WI38 (cell line): Measurements from ENCODE around the gene LGMN.

Source experiments
- H3K4me3 ChIP-seq: 2 replicates; pipeline ENCODE4 v1.5.1; 2011; ENCODE audit warnings: low read depth, mild to moderate bottlenecking, control low read depth, low read length
- TF ChIP-seq, protein P1 (sequence below): IDR thresholded peaks from 2 replicates; pipeline ENCODE4 v1.5.1; 2012; ENCODE audit warnings: low read depth, mild to moderate bottlenecking, control low read depth, low read length

The LGMN gene

DNA sequence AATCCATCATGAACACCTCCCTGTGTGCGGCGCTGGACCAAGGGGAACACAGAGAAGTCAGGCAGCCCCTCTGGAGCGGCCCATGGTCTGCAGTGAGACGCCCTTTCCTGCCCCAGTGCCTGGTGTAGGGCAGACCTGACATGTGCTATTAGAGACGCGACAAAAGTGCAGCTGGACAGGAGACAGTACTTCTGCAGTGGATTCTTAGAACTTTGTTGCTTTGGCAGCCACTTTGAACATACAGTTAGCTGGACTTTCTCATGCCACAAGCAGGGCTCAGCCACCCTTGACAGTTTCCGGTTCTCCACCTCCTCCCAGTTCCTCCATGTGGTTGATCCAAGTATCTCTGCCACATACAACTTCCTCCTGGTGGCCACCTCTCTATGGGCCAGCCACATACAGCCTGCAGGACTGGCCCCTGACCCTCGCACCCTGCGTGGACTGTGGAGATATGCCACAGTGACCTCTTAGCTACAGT, 45.9 kb downstream of the LGMN start:
- TF ChIP-seq, protein P1, sequence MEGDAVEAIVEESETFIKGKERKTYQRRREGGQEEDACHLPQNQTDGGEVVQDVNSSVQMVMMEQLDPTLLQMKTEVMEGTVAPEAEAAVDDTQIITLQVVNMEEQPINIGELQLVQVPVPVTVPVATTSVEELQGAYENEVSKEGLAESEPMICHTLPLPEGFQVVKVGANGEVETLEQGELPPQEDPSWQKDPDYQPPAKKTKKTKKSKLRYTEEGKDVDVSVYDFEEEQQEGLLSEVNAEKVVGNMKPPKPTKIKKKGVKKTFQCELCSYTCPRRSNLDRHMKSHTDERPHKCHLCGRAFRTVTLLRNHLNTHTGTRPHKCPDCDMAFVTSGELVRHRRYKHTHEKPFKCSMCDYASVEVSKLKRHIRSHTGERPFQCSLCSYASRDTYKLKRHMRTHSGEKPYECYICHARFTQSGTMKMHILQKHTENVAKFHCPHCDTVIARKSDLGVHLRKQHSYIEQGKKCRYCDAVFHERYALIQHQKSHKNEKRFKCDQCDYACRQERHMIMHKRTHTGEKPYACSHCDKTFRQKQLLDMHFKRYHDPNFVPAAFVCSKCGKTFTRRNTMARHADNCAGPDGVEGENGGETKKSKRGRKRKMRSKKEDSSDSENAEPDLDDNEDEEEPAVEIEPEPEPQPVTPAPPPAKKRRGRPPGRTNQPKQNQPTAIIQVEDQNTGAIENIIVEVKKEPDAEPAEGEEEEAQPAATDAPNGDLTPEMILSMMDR = no peak
- no peak overlapping the region for H3K4me3 ChIP-seq

DNA sequence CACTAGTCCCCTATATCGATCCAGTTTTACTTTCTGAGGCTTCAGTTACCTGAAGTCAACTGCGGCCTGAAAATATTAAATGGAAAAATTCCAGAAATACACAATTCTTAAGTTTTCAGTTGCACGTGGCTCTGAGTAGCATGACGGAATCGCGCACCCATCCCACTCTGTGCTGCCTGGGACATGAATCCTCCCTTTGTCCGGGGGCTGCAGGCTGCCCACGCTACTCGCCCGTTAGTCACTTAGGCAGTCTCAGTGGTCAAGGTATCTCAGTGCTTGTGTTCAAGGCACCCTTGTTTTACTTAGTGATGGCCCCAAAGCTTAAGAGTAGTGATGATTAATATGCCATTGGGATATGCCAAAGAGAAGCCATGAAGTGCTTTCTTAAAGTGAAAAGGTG, 46.6 kb downstream of the LGMN start:
- TF ChIP-seq, protein P1 = no peak

DNA sequence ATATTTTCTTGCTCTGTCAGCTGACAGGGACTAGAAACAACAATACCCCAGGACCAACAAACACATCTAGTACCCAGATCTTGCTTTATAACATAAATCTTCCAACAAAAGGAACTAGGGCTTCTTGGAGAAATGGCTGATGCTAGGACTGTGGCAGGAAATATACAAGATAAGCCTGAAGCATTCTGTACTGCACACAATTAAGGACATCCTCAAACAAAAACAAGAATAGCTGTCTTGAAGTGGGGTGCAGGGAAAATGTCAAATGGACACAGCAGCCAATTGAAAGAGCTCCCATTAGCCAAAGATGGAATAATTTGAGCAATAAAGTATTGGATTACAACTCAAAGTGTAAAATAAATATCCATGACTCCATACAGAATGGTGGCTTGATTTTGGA, 50.0 kb downstream of the LGMN start:
- TF ChIP-seq, protein P1 = no peak
- H3K4me3 ChIP-seq = no peak overlapping the region

More for the DNA sequence above, 46.6 kb downstream of the LGMN start:
- H3K4me3 ChIP-seq = no peak overlapping the region

DNA sequence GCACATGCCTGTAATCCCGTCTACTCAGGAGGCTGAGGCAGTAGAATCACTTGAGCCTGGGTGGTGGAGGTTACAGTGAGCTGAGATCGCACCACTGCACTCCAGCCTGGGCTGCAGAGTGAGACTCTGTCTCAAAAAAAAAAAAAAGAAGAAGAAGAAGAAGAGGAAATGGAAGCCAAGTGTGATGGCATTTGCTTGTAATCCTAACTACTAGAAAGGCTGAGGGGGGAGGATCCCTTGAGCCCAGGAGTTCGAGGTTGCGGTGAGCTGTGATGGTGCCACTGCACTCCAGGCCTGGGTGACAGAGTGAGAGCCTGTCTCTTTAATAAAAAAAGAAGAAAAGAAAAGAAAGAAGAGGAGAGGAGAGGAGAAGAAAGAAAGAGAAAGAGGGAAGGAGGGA, 52.1 kb downstream of the LGMN start:
- TF ChIP-seq, protein P1 = no peak
- H3K4me3 ChIP-seq = no peak overlapping the region

DNA sequence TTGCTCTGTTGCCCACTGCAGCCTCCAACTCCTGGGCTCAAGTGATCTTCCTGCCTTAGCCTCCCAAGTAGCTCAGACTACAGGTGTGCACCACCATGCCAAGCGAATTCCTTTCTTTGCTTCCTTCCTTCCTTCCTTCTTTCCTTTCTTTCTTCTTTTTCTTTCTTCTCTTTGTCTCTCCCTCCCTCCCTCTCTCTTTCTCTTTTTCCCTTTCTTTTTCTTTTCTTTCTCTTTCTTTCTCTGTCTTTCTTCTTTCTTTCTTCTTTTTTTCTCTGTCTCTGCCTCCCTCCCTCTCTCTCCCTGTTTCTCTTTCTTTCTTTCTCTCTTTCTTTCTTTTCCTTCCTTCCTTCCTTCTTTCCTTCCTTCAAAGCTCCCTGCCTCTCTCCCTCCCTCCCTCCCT, 52.9 kb downstream of the LGMN start:
- TF ChIP-seq, protein P1 = no peak
- no peak overlapping the region for H3K4me3 ChIP-seq

DNA sequence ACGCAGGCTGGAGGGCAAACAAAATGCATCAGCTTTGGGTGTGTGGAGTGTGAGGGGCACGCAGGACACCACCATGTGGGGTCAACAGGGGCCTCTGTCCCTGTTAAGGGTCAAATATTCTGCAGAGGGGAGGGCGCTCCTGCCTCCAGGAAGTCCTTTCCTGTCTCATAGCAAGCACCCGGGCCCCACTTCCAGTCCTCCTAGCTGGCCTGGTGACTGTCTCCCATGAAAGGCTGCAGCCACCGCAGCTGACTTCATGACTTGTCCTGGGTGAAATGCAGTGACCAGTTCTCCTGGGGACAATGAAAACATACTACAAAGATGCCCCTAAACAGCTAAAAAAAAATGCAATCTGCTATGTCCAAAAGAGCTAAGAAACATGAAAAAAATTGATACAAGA, 53.6 kb downstream of the LGMN start:
- no peak overlapping the region for H3K4me3 ChIP-seq
- TF ChIP-seq, protein P1 = no peak

GRCh38 chr14:92693998-92694795, 54.2 kb downstream of the LGMN start:
- TF ChIP-seq, protein P1 = no peak
- no peak overlapping the region for H3K4me3 ChIP-seq
